Esophagus squamous epithelium (tissue), 5 donors: ENCODE measurements around the gene GP1BB. TPM values are rescaled to one million over a fixed set of nuclear protein-coding genes. Genes with fewer than 3 reads are reported as not detected.

Experiments
- DNase-seq: peaks from one replicate; lab custom pipeline; 2025; lab: John Stamatoyannopoulos, UW
- H3K27ac ChIP-seq, 4 donors: fragments of 200-600 bp; sonication (generic); one replicate each; pipeline ENCODE4 v1.5.1; 2016 to 2019; ENCODE audit warnings: mild to moderate bottlenecking in 1 of 4
- H3K27me3 ChIP-seq, 4 donors: fragments of 200-600 bp; sonication (generic); 1 replicate in 3 of 4; 2 replicates in 1 of 4; pipeline versions ENCODE4 v1.5.1 to v1.6.0; 2017 to 2021; ENCODE audit warnings: antibody characterized with exemption in 1 of 4
- H3K36me3 ChIP-seq, 3 donors: fragments of 200-600 bp; sonication (generic); one replicate each; pipeline ENCODE4 v1.5.1; 2016 to 2019
- H3K4me1 ChIP-seq, 3 donors: fragments of 200-600 bp; sonication (generic); one replicate each; pipeline ENCODE4 v1.5.1; 2017 to 2019
- H3K4me3 ChIP-seq, 4 donors: fragments of 200-600 bp; sonication (generic); 1 replicate in 3 of 4; 2 replicates in 1 of 4; pipeline ENCODE4 v1.5.1; 2016 to 2019; ENCODE audit warnings: mild to moderate bottlenecking in 2 of 4, moderate library complexity in 1 of 4
- H3K9me3 ChIP-seq, 3 donors: fragments of 200-600 bp; sonication (generic); one replicate each; pipeline ENCODE4 v1.5.1; 2016 to 2019
- POLR2A ChIP-seq, 4 donors: fragments of 450-650 bp; IDR thresholded peaks; one replicate each; pipeline ENCODE4 v1.6.1; 2017; ENCODE audit warnings: antibody characterized with exemption in 4 of 4, mild to moderate bottlenecking in 4 of 4, moderate library complexity in 3 of 4
- WGBS, 2 donors: methylation state at CpG; one replicate each; pipeline ENCODE4 v1.1.5; 2018; 5-methylcytosine and 5-hydroxymethylcytosine counted together
- intact Hi-C: fragments of 100-400 bp; cut with DNase I; formaldehyde crosslinking; loops from one replicate; pipeline ENCODE4 v1.15.0; 2022
- total RNA-seq, 4 donors: library from RNA; depleted of rRNA; stranded (reverse); fragments of >200 nt; gene quantifications; one replicate each; pipeline ENCODE4 v1.1.0, GENCODE V29; 2016
- TF ChIP-seq, protein P1 (sequence below), 6 experiments: fragments of 450-650 bp in 4 of 6; fragments of 200-600 bp in 2 of 6; sonication (generic) in 2 of 6; IDR thresholded peaks; one replicate each; pipeline ENCODE4 v1.5.1; 2016 to 2019; ENCODE audit warnings: antibody characterized with exemption in 6 of 6, mild to moderate bottlenecking in 4 of 6, moderate library complexity in 4 of 6
- donor health status: DM: yes; HTN: yes; CAD: no.

Gene GP1BB
- total RNA-seq, 4 donors from 2014 or later, result 4.8 to 40.0 (median 9.7) TPM

DNA sequence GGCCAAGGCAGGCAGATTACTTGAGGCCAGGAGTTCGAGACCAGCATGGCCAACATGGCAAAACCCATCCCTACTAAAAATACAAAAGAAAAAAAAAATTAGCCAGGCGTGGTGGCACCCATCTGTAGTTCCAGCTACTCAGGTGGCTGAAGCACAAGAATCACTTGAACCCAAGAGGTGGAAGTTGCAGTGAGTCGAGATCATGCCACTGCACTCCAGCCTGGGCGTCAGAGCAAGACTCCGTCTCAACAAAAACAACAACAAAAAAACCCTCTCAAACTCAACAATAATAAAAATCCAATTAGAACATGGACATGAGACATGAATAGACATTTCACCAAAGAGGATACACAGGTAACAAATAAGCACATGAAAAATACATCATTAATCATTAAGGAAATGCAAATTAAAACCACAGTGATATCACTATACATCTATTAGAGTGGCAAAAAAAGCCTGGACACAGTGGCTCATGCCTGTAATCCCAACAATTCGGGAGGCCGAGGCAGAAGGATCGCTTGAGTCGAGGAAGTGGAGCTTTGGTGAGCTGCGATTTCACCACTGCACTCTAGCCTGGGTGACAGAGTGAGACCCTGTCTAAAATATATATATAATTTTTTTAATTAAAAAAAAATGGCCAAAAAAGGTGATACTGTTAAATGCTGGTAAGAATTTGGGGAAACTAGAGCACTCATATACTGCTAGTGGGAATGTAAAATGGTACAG, 21.8 kb upstream of the GP1BB start:
- H3K27me3 ChIP-seq, result peaks cover 0 to 14% (median 0%) of the 10 kb centered on the region in 4 donors
- DNase-seq, result no peak
- H3K4me1 ChIP-seq, result no peaks in the 10 kb centered on the region
- no peak overlapping the region for H3K27ac ChIP-seq
- intact Hi-C loops, result no loop called here
- no peaks in the 10 kb centered on the region for H3K9me3 ChIP-seq
- no peaks in the 10 kb centered on the region for H3K36me3 ChIP-seq
- H3K4me3 ChIP-seq, result no peak overlapping the region
- WGBS, 2 donors, result 79 to 87% methylated on average over 10 of the region's 10 CpGs
- no peak for TF ChIP-seq POLR2A (IDR thresholded peaks at IDR 0.05)
- TF ChIP-seq, protein P1, sequence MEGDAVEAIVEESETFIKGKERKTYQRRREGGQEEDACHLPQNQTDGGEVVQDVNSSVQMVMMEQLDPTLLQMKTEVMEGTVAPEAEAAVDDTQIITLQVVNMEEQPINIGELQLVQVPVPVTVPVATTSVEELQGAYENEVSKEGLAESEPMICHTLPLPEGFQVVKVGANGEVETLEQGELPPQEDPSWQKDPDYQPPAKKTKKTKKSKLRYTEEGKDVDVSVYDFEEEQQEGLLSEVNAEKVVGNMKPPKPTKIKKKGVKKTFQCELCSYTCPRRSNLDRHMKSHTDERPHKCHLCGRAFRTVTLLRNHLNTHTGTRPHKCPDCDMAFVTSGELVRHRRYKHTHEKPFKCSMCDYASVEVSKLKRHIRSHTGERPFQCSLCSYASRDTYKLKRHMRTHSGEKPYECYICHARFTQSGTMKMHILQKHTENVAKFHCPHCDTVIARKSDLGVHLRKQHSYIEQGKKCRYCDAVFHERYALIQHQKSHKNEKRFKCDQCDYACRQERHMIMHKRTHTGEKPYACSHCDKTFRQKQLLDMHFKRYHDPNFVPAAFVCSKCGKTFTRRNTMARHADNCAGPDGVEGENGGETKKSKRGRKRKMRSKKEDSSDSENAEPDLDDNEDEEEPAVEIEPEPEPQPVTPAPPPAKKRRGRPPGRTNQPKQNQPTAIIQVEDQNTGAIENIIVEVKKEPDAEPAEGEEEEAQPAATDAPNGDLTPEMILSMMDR (IDR thresholded peaks at IDR 0.05), result no peak

GRCh38 chr22:19703869-19704268, 19.5 kb upstream of the GP1BB start:
- no peak for DNase-seq
- Histone ChIP-seq H3K9me3 (no peaks in the 10 kb centered on the region), H3K27ac (no peak overlapping the region), H3K36me3 (no peaks in the 10 kb centered on the region), H3K4me1 (peaks cover 0 to 8% (median 0%) of the 10 kb centered on the region in 3 donors), H3K27me3 (peaks cover 0 to 19% (median 0%) of the 10 kb centered on the region in 4 donors), H3K4me3 (no peak overlapping the region)
- 61% methylated on average over 6 of the region's 9 CpGs; no CpG with 5 or more reads in 1 of the 2 donors for WGBS, 2 donors
- TF ChIP-seq POLR2A (IDR thresholded peaks at IDR 0.05), result no peak
- TF ChIP-seq, protein P1 (IDR thresholded peaks at IDR 0.05), result no peak
- intact Hi-C loops, result no loop called here

GRCh38 chr22:19704355-19705015, 18.9 kb upstream of the GP1BB start:
- no peak for DNase-seq
- 84% methylated on average over 2 of the region's 15 CpGs; no CpG with 5 or more reads in 1 of the 2 donors for WGBS, 2 donors
- TF ChIP-seq, protein P1 (IDR thresholded peaks at IDR 0.05), result no peak
- no peak for TF ChIP-seq POLR2A (IDR thresholded peaks at IDR 0.05)
- H3K9me3 ChIP-seq, result no peaks in the 10 kb centered on the region
- peaks cover 0 to 8% (median 0%) of the 10 kb centered on the region in 3 donors for H3K4me1 ChIP-seq
- H3K27ac ChIP-seq, result no peak overlapping the region
- intact Hi-C loops, result no loop called here
- H3K27me3 ChIP-seq, result peaks cover 0 to 24% (median 0%) of the 10 kb centered on the region in 4 donors
- no peaks in the 10 kb centered on the region for H3K36me3 ChIP-seq
- no peak overlapping the region for H3K4me3 ChIP-seq

- 73 to 80% methylated on average over 4 to 11 of the region's 14 CpGs for WGBS, 2 donors
- H3K4me1 ChIP-seq, result peaks cover 0 to 8% (median 0%) of the 10 kb centered on the region in 3 donors
- peaks cover 0 to 26% (median 0%) of the 10 kb centered on the region in 4 donors for H3K27me3 ChIP-seq
- H3K36me3 ChIP-seq, result no peaks in the 10 kb centered on the region
- H3K9me3 ChIP-seq, result no peaks in the 10 kb centered on the region
- intact Hi-C loops, result no loop called here
- no peak for DNase-seq
- no peak overlapping the region for H3K27ac ChIP-seq
- TF ChIP-seq, protein P1 (IDR thresholded peaks at IDR 0.05), result no peak
- no peak for TF ChIP-seq POLR2A (IDR thresholded peaks at IDR 0.05)
- H3K4me3 ChIP-seq, result no peak overlapping the region
These were observed 18.0 kb upstream of the GP1BB start for GRCh38 chr22:19705181-19705934.
